NCI-H1436 (cell line): Measurements from ENCODE around the gene WWTR1.

ENCODE experiments used
- DNase-seq: peaks from one replicate; lab custom pipeline; 2025; lab: John Stamatoyannopoulos, UW

The WWTR1 gene

GRCh38 chr3:149470381-149470780 lies 187.4 kb downstream of the WWTR1 start:
- no peak for DNase-seq

GRCh38 chr3:149468504-149469212 lies 189.2 kb downstream of the WWTR1 start:
- no peak for DNase-seq
